ENCODE results near the gene ADD1.

The ADD1 gene

DNA sequence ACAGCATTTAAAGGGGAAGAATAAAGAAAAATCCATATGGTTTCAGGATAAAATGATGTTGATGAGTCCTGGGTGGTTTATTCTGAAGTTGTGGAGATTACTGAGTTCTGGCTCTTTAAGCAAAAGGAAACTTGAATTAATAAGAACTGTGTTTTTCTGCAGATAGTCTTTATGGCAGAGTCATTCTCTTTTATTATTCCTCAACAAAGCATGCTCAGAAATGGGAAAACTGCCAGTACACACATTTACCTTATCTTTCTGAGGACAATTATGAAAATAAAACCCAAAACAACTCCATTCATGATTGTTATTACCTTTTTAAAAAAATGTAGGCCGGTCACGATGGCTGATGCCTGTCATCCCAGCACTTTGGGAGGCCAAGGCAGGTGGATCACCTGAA is 58.5 kb downstream of the ADD1 start:
- TF ChIP-seq, protein P1, sequence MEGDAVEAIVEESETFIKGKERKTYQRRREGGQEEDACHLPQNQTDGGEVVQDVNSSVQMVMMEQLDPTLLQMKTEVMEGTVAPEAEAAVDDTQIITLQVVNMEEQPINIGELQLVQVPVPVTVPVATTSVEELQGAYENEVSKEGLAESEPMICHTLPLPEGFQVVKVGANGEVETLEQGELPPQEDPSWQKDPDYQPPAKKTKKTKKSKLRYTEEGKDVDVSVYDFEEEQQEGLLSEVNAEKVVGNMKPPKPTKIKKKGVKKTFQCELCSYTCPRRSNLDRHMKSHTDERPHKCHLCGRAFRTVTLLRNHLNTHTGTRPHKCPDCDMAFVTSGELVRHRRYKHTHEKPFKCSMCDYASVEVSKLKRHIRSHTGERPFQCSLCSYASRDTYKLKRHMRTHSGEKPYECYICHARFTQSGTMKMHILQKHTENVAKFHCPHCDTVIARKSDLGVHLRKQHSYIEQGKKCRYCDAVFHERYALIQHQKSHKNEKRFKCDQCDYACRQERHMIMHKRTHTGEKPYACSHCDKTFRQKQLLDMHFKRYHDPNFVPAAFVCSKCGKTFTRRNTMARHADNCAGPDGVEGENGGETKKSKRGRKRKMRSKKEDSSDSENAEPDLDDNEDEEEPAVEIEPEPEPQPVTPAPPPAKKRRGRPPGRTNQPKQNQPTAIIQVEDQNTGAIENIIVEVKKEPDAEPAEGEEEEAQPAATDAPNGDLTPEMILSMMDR (IDR thresholded peaks at IDR 0.05): no peak
- no peak for TF ChIP-seq ZFX (IDR thresholded peaks at IDR 0.05; ENCODE audit: borderline replicate concordance)
- peak overlapping the region; percentile 45; the same call in 1 of the 2 replicates for H3K27ac ChIP-seq

DNA sequence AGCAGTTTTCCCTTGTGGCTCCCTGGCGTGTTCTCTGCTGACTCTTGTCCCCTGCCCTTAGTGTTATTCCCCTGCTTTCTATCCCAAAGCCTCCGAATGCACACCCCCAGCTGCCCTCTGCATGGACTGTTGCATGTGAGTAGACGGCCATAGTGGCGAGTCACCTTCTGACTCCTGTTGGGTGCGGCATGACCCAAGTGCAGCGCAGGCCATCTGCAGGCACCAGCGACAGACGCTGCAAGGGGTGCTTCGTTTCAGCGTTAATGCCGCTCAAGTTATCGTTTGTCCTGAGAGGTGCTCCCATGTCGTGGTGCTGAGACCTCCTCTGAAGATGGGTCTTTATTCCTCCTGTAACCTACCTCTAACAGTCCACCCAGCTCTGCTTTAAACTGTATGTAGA is 61.9 kb downstream of the ADD1 start:
- H3K27ac ChIP-seq: no peak overlapping the region; the same call in 1 of the 2 replicates
- no peak for TF ChIP-seq ZFX (IDR thresholded peaks at IDR 0.05; ENCODE audit: borderline replicate concordance)
- TF ChIP-seq, protein P1 (IDR thresholded peaks at IDR 0.05): no peak

DNA sequence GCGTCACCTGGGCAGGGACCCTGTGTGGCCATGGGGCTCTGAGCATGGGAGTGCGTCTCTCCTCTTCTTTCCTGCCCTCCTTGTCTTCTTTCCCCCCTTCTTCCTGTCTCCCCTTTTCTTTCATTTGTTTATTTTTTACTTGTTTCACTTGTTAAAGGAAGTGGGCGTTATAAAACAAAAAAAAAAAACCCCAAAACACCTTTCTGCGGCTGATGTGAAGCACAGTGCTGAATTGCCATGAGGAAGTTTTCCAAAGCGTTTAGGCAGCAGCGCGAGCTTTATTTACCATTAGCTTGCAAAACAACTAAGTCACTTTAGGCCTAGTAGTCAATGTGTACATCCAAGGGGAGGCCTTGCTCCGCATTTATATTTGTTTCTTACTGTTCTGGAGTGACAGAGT is 62.6 kb downstream of the ADD1 start:
- H3K27ac ChIP-seq: 0 out of 2 replicates have a peak overlapping the region, but pooled peaks have one; percentile 68
- TF ChIP-seq ZFX (IDR thresholded peaks at IDR 0.05; ENCODE audit: borderline replicate concordance): no peak
- TF ChIP-seq, protein P1 (IDR thresholded peaks at IDR 0.05): no peak

DNA sequence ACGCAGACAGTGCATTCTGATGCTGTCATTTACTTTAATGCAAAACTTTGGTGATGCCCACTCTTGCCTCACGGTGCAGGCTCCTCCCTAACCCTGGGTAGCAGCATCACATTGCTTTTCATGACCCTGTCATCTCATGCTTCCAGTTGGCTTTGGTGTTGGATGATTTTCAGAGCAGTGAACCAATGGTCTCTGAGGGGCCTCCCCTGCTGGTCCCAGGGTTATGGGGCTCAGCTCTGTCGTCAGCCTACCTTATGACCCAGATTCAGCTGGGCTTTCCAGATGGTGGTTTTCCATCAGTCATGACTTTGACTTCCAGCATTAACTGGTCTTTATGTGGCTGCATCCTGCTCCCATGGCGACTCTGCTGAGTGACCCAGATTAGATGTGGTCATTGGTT is 63.6 kb downstream of the ADD1 start:
- H3K27ac ChIP-seq: peak overlapping the region; percentile 68

GRCh38 chr4:2907706-2908293 is 64.2 kb downstream of the ADD1 start:
- peak overlapping the region; percentile 68 for H3K27ac ChIP-seq

More for the DNA sequence above, 63.6 kb downstream of the ADD1 start:
- no peak for TF ChIP-seq ZFX (IDR thresholded peaks at IDR 0.05; ENCODE audit: borderline replicate concordance)
- TF ChIP-seq, protein P1 (IDR thresholded peaks at IDR 0.05): no peak

GRCh38 chr4:2908686-2909085 is 65.0 kb downstream of the ADD1 start:
- peak overlapping the region; percentile 68 for H3K27ac ChIP-seq
- TF ChIP-seq, protein P1 (IDR thresholded peaks at IDR 0.05): no peak
- no peak for TF ChIP-seq ZFX (IDR thresholded peaks at IDR 0.05; ENCODE audit: borderline replicate concordance)

More at GRCh38 chr4:2907706-2908293, 64.2 kb downstream of the ADD1 start:
- TF ChIP-seq, protein P1 (IDR thresholded peaks at IDR 0.05): no peak
- no peak for TF ChIP-seq ZFX (IDR thresholded peaks at IDR 0.05; ENCODE audit: borderline replicate concordance)

DNA sequence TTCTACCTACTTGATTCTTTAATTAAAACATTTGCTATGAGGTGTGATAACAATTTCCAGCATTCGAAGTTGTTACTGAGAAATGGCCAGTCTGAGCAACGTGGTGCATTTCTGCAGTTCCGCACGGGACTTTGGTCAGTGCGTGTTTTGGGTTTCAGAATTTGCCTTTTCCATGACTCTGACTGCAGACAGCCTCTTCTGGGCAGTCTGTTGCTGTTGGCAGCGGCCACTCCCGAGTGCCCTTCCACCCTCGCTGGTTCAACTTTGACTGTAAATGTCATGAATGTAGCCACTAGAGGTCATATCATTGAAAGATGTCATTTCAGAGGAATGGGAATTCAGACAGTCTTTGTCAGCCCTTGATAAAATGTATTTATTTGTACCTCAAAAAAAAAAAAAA is 65.9 kb downstream of the ADD1 start:
- TF ChIP-seq ZFX (IDR thresholded peaks at IDR 0.05; ENCODE audit: borderline replicate concordance): no peak
- TF ChIP-seq, protein P1 (IDR thresholded peaks at IDR 0.05): no peak

More for the DNA sequence above, 65.9 kb downstream of the ADD1 start:
- H3K27ac ChIP-seq: no peak overlapping the region
